Panc1 (cell line): ENCODE measurements around the gene KRTDAP. TPM values are rescaled to one million over a fixed set of nuclear protein-coding genes. Genes with fewer than 3 reads are reported as not detected.

Experiments used
- ATAC-seq: fragments of 200-7000 bp; cut with Tn5 transposase; 2 replicates; pipeline ENCODE4 v1.9.1; 2020; ENCODE audit warnings: mild to moderate bottlenecking, moderate library complexity
- BruUV-seq: library from RNA; stranded (reverse); fragments of 400-500 nt; replicated peaks from 2 replicates; lab custom pipeline; 2021; lab: Mats Ljungman, UMichigan
- CTCF ChIA-PET: fragments of 300-600 bp; sonication (Branson Sonifier 250); formaldehyde crosslinking; loops from one replicate; lab custom pipeline; 2022; ENCODE audit warnings: antibody characterized with exemption; lab: Charles Lee
- POLR2A ChIA-PET: fragments of 300-600 bp; sonication (Branson Sonifier 250); formaldehyde crosslinking; loops from one replicate; lab custom pipeline; 2022; ENCODE audit warnings: antibody characterized with exemption; lab: Charles Lee
- DNase-seq: peaks from one replicate; pipeline ENCODE4 v3.0.0-alpha.2; 2010; ENCODE audit warnings: low read depth, low spot score
- H3K27ac ChIP-seq: 2 replicates; pipeline ENCODE4 v1.5.1; 2011; ENCODE audit warnings: mild to moderate bottlenecking, low read length, inconsistent platforms
- H3K27me3 ChIP-seq: fragments of 200-500 bp; sonication (Bioruptor generic); 2 replicates; pipeline ENCODE4 v1.6.0; 2014; ENCODE audit warnings: low read length, inconsistent platforms; ENCODE audit not compliant: control insufficient read depth, insufficient read depth
- H3K36me3 ChIP-seq: fragments of 200-500 bp; sonication (Bioruptor generic); 2 replicates; pipeline ENCODE4 v1.5.1; 2014; ENCODE audit warnings: inconsistent platforms, mild to moderate bottlenecking, low read length, moderate library complexity; ENCODE audit not compliant: control insufficient read depth, insufficient read depth
- H3K4me1 ChIP-seq: 2 replicates; pipeline ENCODE4 v1.5.1; 2011; ENCODE audit warnings: inconsistent platforms, mild to moderate bottlenecking, low read length, moderate library complexity; ENCODE audit not compliant: control insufficient read depth, insufficient read depth
- H3K4me3 ChIP-seq, 2 experiments: 2 replicates each; pipeline ENCODE4 v1.5.1; 2011 to 2012; ENCODE audit warnings: low read depth in 2 of 2, low read length in 2 of 2, mild to moderate bottlenecking in 2 of 2, inconsistent platforms in 1 of 2, moderate library complexity in 1 of 2
- H3K9me3 ChIP-seq: fragments of 200-500 bp; sonication (Bioruptor generic); 2 replicates; pipeline ENCODE4 v1.5.1; 2014; ENCODE audit warnings: low read depth, mild to moderate bottlenecking, inconsistent platforms, low read length, moderate library complexity; ENCODE audit not compliant: control insufficient read depth, insufficient read depth
- POLR2AphosphoS5 ChIP-seq: IDR thresholded peaks from 2 replicates; pipeline ENCODE4 v1.6.1; 2012; ENCODE audit warnings: mild to moderate bottlenecking, low read depth, low read length, moderate library complexity
- SIN3A ChIP-seq: IDR thresholded peaks from 2 replicates; pipeline ENCODE4 v1.6.1; 2012; ENCODE audit warnings: low read depth, mild to moderate bottlenecking, low read length, moderate library complexity, borderline replicate concordance; ENCODE audit not compliant: insufficient read depth
- TCF7L2 ChIP-seq: IDR thresholded peaks from 2 replicates; pipeline ENCODE4 v1.6.1; 2011; ENCODE audit warnings: mild to moderate bottlenecking, low read depth, low read length, inconsistent platforms
- in situ Hi-C: cut with HindIII; loops from 2 replicates; pipeline ENCODE4 v1.10.0; 2016; ENCODE audit warnings: low sequenced_read_pairs, low pct_unique_long_range_greater_than_20kb
- intact Hi-C: fragments of 100-400 bp; cut with micrococcal nuclease; formaldehyde crosslinking; loops from one replicate; pipeline ENCODE4 v1.10.0; 2022; ENCODE audit not compliant: unreplicated experiment
- total RNA-seq: library from RNA; stranded (reverse); gene quantifications from one replicate; pipeline ENCODE4 v1.2.1, GENCODE V29; 2021; ENCODE audit not compliant: unreplicated experiment
- TF ChIP-seq, protein P1 (sequence below), 2 experiments: IDR thresholded peaks; 2 replicates each; pipeline ENCODE4 v1.6.1; 2011 to 2012; ENCODE audit warnings: low read depth in 2 of 2, control low read depth in 1 of 2, low read length in 1 of 2, mild to moderate bottlenecking in 1 of 2, moderate library complexity in 1 of 2; ENCODE audit not compliant: insufficient read depth in 1 of 2
- TF ChIP-seq, protein P2 (sequence below): fragments of 450-650 bp; IDR thresholded peaks from 2 replicates; pipeline ENCODE4 v1.5.1; 2017; ENCODE audit warnings: mild to moderate bottlenecking

The KRTDAP gene
- total RNA-seq, 1 experiment from 2014 or later = not detected

DNA sequence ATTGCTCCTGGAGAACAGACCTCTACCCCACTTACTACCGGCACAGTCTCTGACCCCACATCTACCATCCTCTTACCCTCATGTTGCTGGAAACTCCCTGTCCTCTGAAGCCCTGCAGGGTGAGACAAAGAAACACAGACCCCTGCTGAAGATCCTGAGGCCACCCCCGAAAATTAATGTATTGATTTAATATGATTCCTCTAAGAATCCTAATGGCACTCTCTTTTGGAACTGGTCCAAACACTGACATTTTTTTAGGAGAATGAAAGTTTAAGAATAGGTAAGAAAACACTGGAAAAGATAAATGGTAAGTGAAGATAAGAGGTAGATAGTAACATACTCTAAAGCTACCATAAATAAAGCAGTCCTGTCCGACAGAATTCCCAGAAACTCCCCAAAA is 17.9 kb upstream of the KRTDAP start:
- H3K4me1 ChIP-seq = 0 out of 2 replicates have a peak, but pooled peaks cover 5% of the 10 kb centered on the region
- ATAC-seq (no peak), DNase-seq (no peak)
- TF ChIP-seq SIN3A = no peak
- no peak for TF ChIP-seq POLR2AphosphoS5
- no peak for TF ChIP-seq TCF7L2
- no peak overlapping the region for H3K4me3 ChIP-seq
- intact Hi-C loops = no loop called here
- H3K9me3 ChIP-seq = no peaks in the 10 kb centered on the region
- BruUV-seq = no TSS peak
- no peak overlapping the region for H3K27ac ChIP-seq
- H3K36me3 ChIP-seq = no peaks in the 10 kb centered on the region; the same call in 1 of the 2 replicates
- CTCF ChIA-PET = interaction anchor here (0.5 to 0.7 kb wide), 3 partner anchors 13 to 109 kb away, joined by 3 to 8 read pairs (median 4); no protein-coding TSS in a partner anchor
- in situ Hi-C loops = no loop called here
- peaks cover 20% of the 10 kb centered on the region for H3K27me3 ChIP-seq
- POLR2A ChIA-PET = interaction anchor here (0.6 kb wide), 1 partner anchor 359 kb away, joined by 5 read pairs; no protein-coding TSS in a partner anchor

DNA sequence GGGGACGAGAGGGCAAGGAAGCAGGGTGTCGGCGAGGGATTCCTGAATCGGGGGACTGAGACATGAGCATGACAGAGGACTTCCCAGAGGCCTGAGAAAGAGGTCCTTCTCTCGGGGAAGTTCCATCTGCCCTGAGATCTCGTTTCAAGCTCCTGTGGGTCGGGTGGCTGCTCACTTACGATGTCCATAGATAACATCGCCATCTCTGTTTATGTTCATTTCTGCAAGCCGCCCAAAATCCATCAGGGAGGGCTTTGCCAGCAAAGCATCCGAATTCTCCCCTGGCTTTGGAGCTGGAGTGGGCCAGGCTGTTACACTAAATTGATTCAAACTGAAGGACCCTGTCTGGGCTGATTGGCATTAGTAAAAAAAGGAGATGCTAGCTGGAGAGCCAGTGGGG is 17.3 kb upstream of the KRTDAP start:
- ChIA-PET CTCF (interaction anchor here (0.6 kb wide), 1 partner anchor 74 kb away, joined by 8 read pairs; no protein-coding TSS in a partner anchor), POLR2A (no interaction called here)
- peaks cover 20% of the 10 kb centered on the region for H3K27me3 ChIP-seq
- no peaks in the 10 kb centered on the region; the same call in 1 of the 2 replicates for H3K36me3 ChIP-seq
- intact Hi-C loops (no loop called here), in situ Hi-C loops (no loop called here)
- ATAC-seq = no peak
- H3K27ac ChIP-seq = no peak overlapping the region
- DNase-seq = no peak
- no peak for TF ChIP-seq SIN3A
- TF ChIP-seq, protein P1, sequence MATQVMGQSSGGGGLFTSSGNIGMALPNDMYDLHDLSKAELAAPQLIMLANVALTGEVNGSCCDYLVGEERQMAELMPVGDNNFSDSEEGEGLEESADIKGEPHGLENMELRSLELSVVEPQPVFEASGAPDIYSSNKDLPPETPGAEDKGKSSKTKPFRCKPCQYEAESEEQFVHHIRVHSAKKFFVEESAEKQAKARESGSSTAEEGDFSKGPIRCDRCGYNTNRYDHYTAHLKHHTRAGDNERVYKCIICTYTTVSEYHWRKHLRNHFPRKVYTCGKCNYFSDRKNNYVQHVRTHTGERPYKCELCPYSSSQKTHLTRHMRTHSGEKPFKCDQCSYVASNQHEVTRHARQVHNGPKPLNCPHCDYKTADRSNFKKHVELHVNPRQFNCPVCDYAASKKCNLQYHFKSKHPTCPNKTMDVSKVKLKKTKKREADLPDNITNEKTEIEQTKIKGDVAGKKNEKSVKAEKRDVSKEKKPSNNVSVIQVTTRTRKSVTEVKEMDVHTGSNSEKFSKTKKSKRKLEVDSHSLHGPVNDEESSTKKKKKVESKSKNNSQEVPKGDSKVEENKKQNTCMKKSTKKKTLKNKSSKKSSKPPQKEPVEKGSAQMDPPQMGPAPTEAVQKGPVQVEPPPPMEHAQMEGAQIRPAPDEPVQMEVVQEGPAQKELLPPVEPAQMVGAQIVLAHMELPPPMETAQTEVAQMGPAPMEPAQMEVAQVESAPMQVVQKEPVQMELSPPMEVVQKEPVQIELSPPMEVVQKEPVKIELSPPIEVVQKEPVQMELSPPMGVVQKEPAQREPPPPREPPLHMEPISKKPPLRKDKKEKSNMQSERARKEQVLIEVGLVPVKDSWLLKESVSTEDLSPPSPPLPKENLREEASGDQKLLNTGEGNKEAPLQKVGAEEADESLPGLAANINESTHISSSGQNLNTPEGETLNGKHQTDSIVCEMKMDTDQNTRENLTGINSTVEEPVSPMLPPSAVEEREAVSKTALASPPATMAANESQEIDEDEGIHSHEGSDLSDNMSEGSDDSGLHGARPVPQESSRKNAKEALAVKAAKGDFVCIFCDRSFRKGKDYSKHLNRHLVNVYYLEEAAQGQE (IDR thresholded peaks at IDR 0.05; ENCODE audit: insufficient read depth in 1 of 2, low read depth in 2 of 2, low read length in 1 of 2) = no peak
- TF ChIP-seq, protein P2, sequence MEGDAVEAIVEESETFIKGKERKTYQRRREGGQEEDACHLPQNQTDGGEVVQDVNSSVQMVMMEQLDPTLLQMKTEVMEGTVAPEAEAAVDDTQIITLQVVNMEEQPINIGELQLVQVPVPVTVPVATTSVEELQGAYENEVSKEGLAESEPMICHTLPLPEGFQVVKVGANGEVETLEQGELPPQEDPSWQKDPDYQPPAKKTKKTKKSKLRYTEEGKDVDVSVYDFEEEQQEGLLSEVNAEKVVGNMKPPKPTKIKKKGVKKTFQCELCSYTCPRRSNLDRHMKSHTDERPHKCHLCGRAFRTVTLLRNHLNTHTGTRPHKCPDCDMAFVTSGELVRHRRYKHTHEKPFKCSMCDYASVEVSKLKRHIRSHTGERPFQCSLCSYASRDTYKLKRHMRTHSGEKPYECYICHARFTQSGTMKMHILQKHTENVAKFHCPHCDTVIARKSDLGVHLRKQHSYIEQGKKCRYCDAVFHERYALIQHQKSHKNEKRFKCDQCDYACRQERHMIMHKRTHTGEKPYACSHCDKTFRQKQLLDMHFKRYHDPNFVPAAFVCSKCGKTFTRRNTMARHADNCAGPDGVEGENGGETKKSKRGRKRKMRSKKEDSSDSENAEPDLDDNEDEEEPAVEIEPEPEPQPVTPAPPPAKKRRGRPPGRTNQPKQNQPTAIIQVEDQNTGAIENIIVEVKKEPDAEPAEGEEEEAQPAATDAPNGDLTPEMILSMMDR = no peak
- TF ChIP-seq POLR2AphosphoS5 = no peak
- no peak for TF ChIP-seq TCF7L2
- H3K4me1 ChIP-seq = 0 out of 2 replicates have a peak, but pooled peaks cover 5% of the 10 kb centered on the region
- no TSS peak for BruUV-seq
- no peak overlapping the region for H3K4me3 ChIP-seq
- no peaks in the 10 kb centered on the region for H3K9me3 ChIP-seq

DNA sequence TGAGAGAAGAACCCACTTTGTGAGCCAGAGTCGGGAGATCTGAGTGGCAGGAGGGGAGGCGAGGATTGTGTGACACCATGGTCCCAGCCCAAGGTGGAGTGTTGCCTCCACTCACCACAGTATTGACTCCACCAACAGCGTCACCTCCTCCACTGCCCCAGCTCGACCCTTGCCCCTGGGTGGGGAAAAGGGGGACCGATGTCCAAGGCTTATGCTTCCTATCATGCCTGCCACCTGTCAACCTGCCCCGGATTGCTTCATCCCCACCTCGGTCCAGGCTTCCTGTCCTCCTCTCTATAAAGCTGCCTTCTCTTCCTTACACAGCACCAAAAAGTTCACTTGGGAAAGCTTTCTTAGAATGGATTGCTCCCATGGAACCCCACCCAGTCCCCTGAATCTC is 15.7 kb upstream of the KRTDAP start:
- TF ChIP-seq TCF7L2 (no peak), SIN3A (no peak), POLR2AphosphoS5 (no peak)
- TF ChIP-seq, protein P1 (IDR thresholded peaks at IDR 0.05; ENCODE audit: insufficient read depth in 1 of 2, low read depth in 2 of 2, low read length in 1 of 2) = no peak
- TF ChIP-seq, protein P2 = no peak
- POLR2A ChIA-PET = interaction anchor here (0.5 kb wide), 1 partner anchor 21 kb away, joined by 9 read pairs; no protein-coding TSS in a partner anchor
- Histone ChIP-seq H3K27me3 (peaks cover 20% of the 10 kb centered on the region), H3K27ac (no peak overlapping the region), H3K4me3 (no peak overlapping the region), H3K36me3 (no peaks in the 10 kb centered on the region; the same call in 1 of the 2 replicates), H3K4me1 (0 out of 2 replicates have a peak, but pooled peaks cover 5% of the 10 kb centered on the region), H3K9me3 (no peaks in the 10 kb centered on the region)
- ATAC-seq = no peak
- BruUV-seq = no TSS peak
- DNase-seq = no peak
- CTCF ChIA-PET = interaction anchor here (2.7 kb wide), 1 partner anchor 11 kb away, joined by 11 read pairs; no protein-coding TSS in a partner anchor
- intact Hi-C loops = no loop called here
- in situ Hi-C loops = no loop called here
